HPDE6-E6E7 (cell line): Measurements from ENCODE around the gene FAM228B.
"Not testable (repeated sequence)": the region's sequence is repeated elsewhere in the genome, so short reads cannot be mapped to it uniquely, and the experiment has no call there.

ENCODE experiments used
- DNase-seq: peaks from one replicate; pipeline ENCODE4 v3.0.0; 2011; ENCODE audit warnings: missing footprints; ENCODE audit errors: extremely low spot score

FAM228B gene

DNA sequence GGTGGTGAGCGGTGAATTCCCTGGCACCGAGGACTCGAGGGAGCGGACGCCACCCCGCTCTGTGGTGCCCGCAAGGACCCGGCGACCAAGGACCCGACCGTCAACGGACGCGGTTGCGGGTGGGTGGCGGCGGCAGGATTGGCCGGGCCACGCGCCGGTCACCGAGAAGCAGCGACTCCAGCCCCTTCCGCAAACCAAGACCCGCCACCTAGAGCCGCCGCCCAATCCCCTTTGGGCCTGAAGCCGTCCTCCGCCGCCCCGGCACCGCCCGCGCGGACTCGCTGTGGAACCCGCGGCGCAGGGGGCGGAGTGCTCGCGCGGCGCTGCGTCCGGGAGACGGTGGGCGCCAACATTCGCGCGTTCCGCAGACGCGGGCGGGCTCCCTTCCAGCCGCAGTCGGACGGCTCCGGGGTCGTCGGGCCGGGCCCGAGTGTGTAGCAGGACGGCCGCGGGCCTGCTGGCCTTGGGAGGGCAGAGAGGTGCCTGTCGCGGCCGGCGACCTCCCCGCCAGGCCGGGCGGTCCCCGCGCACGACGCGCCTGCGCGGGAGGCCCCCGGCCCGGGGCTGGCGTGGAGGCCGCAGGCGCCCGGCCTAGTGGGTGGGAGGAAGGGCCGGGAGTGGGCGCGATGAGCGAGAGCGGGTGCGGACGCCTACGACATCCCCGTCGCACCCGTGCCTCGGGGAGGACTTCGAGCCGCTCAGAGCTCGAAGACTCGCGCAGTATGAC, at the start of gene FAM228B, which contains the start of gene PFN4:
Gene FAM228B, plus strand, starts transcription at position 275 of the 727 bp plus-strand sequence. CDS start 893 bp downstream, outside the sequence.
Gene PFN4, minus strand, starts transcription at position 140 of the 727 bp plus-strand sequence. CDS start 799 bp downstream, outside the sequence.
- DNase-seq: peak; percentile 76

DNA sequence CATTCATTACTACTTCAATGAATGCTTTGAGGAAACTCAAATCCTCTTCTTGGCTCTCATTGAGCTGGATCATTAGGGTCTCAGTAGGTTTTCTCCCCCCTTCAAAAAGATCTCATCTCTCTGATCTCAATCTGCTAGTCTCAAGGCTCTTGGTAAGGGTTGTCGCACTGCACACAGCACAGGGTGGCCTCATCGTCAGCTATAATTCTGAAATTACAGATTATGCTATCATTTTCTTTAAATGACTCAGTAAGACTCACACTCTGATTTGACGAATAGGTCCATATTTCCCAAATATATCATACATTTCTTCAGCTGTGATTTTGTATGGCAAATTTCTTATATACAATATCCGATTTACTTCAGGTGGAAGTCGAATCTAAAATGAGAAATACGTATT, 49.5 kb upstream of the FAM228B start:
- no peak for DNase-seq

DNA sequence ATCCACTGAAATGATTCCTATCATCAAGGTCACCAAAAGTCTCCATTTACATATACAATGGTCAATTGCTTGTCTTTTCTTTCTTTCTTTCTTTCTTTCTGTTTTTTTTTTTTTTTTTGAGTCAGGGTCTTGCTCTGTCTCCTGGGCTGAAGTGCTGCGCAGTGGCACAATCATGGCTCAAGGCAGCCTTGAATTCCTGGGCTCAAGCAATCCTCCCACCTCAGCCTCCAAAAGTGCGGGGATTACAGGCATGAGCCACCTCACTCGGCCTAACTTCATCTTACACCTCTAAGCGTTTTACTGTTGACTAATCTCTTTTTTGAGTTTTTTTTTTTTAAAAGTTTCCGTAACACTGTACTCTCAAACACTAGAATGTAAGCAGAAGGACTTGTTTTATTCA, 48.0 kb upstream of the FAM228B start:
- DNase-seq: no peak

DNA sequence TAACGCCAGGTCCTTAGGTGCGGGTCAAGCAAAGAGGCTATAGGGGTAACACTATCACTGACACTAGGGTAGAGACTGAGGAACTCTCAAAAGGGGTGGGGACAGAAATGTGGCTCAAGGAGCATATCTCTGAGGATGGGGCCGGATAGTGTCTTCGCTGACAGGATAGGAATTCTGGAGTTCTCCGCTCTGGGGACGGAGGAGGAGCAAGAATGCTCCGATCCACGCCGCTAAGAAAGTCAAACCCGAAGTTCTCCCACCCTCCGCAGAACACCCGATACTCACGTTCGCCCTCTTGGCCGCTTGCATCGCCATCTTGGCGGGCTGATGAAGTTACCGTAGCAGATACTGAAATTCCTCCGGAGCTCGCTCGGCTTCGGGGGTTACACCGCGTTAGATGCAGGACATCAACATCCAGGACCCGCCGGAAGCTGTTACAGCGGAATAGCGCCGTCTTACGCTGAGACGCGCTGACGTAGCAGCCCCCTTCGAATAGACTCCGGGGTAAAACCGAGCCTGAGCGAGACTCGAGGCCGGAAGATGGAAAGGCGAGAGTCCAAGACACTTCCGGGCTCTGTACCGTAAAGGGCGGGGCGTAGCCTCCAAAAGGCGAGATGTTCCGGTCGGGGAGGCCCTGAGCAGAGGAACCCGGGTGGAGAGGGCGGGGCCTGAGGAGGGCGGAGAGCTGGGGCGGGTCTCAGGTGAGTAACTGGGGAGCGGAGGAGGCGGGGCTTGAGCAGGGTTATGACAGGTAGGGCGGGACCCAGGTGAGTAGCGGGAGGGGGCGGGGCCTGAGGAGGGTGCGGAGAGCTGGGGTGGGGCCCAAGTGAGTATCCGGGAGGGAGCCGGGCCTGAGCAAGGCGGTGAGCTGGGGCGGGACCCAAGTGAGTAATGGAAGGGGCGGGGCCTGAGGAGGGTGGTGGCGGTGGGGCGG, 47.1 kb upstream of the FAM228B start, which contains the start of gene SF3B6:
Gene SF3B6, minus strand, starts transcription at position 412 of the 934 bp plus-strand sequence. Its CDS starts 97 bp downstream, at position 315.
- DNase-seq: peak; percentile 93

DNA sequence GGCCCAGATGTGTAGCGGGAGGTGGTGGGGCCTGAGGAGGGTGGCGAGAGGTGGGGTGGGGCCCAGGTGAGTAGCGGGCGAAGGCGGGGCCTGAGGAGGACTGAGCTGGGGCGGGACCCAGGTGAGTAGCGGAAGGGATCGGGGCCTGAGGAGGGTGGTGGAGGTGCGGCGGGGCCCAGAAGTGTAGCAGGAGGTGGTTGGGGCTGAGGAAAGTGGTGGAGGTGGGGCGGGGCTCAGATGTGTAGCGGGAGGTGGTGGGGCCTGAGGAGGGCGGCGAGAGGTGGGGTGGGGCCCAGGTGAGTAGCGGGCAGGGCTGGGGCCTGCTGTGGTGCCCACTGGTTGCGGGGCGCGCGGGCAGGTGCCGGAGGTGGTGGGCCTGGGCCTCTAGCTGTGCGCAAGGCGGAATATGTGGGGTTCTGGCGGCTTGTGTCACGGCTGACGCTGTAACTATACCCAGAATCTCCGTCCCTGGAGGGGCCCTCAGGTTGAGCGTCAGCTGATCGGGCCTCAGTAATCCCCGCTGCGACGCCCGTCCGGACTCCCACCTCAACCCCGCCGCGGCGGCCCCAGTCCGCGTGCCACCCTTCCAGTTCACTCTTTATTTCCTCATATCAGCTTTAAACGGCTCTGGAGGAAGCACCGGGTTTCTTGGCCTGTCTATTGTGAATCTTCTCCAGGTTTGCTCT, 46.3 kb upstream of the FAM228B start:
- peak; percentile 78 for DNase-seq

DNA sequence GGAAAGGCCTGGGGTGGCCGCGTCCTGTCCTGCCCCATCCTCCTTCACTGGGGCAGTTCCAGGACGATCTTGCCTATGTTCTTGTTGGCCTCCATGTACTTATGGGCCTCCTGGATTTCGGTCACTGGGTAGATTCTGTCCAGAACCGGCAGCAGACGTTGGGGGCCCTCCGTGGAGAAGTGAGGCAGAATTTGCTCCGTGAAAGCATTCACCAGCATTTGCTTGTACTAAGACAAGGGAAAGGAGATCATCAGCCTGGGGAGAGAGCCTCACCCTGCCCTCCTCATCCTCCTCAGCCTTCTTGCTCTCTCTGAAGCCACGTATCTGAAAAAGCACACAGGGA, 45.8 kb upstream of the FAM228B start:
- DNase-seq: no peak

DNA sequence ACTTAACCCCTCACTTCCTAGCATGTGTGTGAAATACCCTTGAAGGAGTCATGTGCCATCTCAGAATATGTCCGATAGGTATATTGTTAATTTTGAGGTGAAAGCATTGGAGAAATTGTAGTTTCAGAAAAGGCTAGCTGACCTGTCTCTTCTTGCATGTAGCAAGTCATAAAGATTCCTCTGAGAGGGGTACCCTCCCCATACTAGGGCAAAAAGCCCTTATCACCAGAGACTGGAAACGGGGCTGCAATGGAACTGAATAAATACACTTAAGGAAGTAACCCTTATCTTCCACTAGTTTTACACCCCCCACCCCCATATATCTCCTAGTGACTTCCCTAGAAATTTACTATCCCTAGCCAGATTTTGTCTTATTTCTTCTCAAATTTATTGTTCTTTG, 45.4 kb upstream of the FAM228B start:
- DNase-seq: no peak

DNA sequence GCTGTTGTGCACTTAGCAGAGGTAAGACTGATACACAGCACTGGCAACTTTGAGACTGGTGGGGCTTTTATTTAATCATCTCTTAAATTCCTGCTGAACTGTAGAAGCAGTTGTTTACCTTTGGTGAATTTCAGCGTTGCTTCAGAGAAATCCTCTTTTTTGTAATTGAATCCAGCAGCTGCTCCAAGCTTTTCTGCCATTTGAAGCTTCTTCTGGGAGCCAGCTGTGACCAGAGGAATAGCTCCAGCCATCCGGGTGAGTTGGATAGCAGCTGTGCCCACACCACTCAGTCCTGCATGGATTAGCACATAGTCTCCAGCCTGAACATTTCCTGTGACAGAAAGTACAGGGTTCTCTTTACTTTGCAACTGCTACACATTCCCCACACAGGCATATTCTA, 42.6 kb upstream of the FAM228B start:
- no peak for DNase-seq

DNA sequence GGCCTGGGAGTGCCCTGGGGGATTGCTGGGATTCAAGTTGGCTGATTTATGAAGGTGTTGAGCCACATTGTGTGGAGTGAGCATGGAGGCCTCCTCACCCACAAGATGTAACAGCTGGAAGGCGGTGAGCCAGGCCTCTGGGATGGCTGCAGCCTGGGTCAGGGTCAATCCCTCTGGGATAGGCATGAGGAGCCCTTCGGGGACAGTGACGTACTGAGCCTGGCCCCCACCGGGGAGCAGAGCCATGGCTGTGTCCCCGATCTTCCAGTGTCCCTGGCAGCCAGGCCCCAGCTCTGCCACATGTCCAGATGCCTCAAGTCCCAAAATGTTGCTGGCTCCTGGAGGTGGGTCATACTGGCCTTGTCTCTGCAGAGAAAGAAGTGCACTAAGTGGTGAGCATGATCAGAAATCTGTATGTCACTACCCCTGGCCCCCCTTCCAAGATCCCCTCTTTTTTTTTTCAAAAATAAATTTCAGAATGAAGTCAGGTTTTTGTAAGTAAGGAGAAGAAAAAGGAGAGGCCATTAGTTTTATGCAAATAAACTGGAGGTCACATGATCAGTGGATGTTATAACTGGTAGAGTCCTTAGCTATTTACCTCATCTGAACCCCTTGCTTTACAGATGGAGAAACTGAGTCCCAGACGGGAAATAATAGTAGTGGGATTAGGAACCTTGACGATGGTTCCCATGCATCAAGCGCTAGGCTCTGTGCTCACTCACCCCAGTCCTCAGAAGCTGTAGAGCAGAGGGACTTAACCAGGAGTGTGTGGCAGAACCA, 40.3 kb upstream of the FAM228B start:
- DNase-seq: no peak

DNA sequence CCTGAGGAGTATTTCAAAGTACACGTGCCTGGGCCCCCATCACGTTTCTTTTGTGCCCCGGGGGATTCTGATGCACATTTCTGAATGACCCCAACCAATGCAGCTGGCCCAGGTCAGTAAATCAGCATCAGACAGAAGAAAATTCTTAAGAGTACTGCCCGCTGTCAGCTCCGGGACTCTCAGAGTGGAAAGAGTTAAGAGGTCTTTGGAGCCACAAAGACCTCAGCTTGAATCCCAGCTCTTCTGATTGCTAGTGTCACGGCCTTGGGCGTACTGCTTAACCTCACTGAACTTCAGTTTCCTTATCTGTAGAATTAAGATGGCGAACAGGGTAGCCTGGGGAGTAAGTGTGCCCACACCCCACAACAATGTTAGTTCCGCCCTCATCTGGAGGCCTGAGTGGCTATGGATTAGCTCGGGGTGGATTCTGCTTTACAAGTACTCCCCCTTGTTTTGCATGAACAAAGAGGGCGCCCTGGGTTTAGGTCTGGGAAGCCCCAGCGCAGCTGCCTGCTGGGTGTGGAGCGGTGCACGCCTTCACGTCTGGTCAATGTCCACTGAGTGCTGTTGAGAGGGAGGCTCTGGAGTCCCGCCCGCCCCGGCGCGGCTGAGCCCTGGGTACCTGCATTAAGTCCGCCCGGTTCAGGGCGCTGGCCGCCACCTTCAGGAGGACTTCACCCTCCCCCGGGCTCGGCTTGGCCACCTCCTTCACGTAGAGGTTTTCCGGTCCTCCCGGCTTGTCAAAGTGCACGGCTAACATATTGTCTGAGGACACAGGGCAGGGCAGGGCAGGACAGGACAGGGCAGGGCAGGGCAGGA, 39.5 kb upstream of the FAM228B start:
- DNase-seq: peak; percentile 63

DNA sequence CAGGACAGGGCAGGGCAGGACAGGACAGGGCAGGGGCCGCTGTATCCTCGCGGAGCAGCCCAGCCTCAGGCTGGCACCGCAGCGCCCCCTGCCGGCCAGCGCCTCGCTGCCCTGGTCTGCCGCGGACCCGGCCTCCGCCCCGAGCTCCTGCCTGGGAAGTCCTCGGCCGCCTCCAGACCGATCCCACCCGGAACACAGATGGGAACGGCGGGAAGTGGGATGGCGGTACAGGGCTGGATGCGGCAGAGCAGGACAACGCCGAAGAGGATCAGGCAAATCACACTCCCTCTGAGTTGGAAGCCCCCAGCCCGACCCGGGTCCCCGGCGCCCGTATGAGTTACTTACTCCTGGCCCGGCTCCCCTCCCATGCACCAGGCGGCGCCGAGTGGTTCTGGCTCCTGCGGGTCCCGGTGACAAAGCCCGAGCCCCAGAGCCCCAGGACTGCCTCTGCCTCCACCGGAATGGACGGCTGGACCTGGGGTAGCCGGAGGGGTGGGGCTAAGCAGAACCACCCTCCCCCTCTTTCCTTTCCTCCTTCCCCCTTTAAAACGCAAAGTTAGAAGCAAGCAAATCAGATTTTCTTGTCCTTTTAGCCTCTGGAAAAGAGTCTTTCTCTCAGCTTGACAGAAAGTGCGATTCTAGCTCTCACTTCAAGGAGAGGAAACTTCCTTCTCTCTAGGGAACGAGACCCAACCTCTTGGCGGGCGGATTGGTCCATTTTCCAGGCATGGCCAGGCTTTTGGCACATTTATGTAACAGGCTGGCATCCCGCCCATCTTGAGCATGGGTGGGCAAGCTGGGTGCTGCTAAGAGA, 38.7 kb upstream of the FAM228B start, which contains the start of gene TP53I3:
Gene TP53I3, minus strand, starts transcription at position 449 of the 814 bp plus-strand sequence. CDS start 508 bp downstream, outside the sequence.
- peak; percentile 87 for DNase-seq

DNA sequence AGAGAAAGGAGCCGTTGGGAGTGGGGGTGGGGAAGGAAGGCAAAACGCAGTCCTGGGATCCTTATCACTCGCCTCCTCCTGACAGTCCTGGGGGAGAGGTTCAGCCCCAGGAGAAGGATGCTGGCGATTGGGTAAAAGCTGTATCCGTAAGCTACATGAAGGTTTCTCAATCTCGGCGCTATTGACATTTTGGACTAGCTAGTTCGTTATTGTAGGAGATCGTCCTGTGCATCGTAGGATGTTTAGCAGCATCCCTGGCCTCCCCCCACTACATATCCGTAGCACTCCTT, 38.1 kb upstream of the FAM228B start:
- DNase-seq: no peak

DNA sequence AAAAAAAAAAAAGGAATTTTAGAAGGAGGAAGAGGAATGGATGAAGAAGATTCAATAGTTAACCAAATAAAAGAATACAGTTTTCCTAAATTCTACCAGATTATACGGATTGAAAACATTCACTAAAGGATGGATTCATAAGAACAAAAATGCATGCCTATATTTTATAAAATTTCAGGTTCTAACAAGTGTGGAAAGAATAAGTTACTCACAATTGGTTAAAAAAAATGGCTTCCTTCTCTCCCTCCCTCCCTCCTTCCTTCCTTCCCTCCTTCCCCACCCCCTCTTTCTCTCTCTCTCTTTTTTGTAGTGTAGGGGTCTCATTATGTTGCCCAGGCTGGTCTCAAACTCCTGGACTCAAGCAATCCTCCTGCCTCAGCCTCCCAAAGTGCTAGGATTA, 37.0 kb upstream of the FAM228B start:
- no peak for DNase-seq

DNA sequence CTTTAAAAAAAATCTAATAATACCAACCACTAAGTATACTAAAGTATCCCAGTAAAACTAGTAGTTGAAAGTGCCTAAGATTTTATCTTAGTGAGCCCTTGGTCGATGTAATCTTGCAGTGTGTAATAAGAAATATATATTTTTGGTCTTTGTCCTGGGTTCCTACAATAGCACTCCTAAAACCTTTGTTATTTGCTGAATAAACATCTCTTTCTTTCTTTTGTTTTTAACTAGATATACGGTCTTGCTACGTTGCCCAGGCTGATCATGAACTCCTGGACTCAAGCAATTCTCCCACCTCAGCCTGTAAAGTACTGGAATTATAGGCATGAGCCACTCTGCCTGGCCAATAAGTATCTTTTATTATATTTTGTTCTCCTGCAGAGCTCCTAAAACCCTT, 36.2 kb upstream of the FAM228B start:
- no peak for DNase-seq

DNA sequence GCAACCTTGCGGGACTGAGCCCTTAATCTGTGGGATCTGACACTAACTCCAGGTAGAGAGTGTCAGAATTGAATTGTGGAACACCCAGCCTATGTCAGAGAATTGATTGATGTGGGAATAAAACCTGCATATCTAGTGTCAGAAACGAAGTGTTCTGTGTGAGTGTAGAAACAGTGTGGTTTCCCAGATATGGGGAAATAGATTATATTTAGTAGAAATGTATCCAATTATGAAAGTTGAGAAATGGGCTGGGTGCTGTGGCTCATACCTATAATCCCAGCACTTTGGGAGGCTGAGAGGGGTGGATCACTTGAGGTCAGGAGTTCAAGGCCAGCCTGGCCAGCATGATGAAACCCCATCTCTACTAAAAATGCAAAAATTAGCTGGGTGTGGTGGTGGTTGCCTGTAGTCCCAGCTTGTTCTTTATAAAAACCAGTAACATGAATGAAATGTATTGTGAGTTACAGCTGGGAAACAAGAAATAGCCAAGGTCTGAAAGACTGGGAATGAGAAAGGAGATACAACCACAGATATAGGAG, 34.4 kb upstream of the FAM228B start:
- DNase-seq: no peak

DNA sequence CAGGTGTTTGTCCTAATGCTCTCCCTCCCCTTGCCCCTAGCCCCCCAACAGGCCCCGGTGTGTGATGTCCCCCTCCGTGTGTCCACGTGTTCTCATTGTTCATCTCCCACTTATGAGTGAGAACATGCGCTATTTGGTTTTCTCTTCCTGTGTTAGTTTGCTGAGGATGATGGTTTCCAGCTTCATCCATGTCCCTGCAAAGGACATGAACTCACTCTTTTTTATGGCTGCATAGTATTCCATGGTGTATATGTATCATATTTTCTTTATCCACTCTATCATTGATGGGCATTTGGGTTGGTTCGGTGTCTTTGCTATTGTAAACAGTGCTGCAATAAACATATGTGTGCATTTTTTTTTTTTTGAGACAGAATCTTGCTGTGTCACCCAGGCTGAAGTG, 30.0 kb upstream of the FAM228B start:
- not testable (repeated sequence) for DNase-seq

DNA sequence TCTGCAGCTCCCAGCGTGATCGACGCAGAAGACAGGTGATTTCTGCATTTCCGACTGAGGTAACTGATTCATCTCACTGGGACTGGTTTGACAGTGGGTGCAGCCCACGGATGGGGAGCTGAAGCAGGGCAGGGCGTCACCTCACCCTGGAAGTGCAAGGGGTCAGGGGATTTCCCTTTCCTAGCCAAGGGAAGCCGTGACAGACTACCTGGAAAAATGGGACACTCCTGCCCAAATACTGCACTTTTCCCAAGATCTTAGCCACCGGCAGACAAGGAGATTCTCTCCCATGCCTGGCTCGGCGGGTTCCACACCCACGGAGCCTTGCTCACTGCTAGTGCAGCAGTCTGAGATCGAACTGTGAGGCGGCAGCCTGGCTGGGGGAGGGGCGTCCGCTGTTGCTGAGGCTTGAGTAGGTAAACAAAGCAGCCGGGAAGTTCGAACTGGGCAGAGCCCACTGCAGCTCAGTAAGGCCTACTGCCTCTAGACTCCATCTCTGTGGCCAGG, 28.0 kb upstream of the FAM228B start:
- DNase-seq: not testable (repeated sequence)

DNA sequence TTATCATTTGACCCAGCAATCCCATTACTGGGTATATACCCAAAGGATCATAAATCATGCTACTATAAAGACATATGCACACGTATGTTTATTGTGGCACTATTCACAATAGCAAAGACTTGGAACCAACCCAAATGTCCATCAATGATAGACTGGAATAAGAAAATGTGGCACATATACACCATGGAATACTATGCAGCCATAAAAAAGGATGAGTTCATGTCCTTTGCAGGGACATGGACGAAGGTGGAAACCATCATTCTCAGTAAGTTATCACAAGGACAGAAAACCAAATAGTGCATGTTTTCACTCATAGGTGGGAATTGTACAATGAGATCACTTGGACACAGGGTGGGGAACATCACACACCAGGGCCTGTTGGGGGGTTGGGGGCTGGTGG, 22.5 kb upstream of the FAM228B start:
- not testable (repeated sequence) for DNase-seq

DNA sequence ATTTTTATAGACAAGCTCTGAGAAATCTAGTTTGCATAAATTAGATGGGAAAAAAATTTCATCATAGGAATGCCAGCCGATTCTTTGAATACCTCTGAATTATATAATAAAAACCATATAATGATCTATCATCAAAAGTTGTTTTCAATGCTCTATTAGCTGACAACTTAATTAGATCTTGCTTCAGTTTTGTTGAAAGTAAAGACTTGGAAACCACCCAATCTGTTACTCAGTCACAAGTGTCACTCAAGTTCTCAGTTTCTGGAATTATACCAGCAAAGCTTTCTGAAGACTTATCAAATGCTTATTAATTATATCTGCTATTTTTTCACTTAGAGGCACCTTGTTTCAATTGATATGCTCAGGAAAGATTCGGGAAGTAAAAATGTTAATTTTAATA, 21.3 kb upstream of the FAM228B start:
- no peak for DNase-seq
